Umbilical cord (tissue), 2 donors: ENCODE measurements around the gene ZNF593OS. TPM values are rescaled to one million over a fixed set of nuclear protein-coding genes. Genes with fewer than 3 reads are reported as not detected.

Experiments
- DNase-seq: peaks from one replicate; pipeline ENCODE4 v3.0.0-alpha.2; 2015; ENCODE audit warnings: low spot score
- total RNA-seq: library from RNA; depleted of rRNA; stranded (reverse); fragments of >200 nt; gene quantifications from one replicate; pipeline ENCODE4 v1.2.3, GENCODE V29; 2014; ENCODE audit warnings: low replicate concordance; ENCODE audit not compliant: insufficient read depth

Gene ZNF593OS
- total RNA-seq, 1 donor from 2014 or later: not detected

GRCh38 chr1:26184086-26184485 is 12.5 kb upstream of the ZNF593OS start:
- DNase-seq: no peak

- no peak for DNase-seq
Observed at GRCh38 chr1:26182383-26182696, 10.7 kb upstream of the ZNF593OS start.

DNA sequence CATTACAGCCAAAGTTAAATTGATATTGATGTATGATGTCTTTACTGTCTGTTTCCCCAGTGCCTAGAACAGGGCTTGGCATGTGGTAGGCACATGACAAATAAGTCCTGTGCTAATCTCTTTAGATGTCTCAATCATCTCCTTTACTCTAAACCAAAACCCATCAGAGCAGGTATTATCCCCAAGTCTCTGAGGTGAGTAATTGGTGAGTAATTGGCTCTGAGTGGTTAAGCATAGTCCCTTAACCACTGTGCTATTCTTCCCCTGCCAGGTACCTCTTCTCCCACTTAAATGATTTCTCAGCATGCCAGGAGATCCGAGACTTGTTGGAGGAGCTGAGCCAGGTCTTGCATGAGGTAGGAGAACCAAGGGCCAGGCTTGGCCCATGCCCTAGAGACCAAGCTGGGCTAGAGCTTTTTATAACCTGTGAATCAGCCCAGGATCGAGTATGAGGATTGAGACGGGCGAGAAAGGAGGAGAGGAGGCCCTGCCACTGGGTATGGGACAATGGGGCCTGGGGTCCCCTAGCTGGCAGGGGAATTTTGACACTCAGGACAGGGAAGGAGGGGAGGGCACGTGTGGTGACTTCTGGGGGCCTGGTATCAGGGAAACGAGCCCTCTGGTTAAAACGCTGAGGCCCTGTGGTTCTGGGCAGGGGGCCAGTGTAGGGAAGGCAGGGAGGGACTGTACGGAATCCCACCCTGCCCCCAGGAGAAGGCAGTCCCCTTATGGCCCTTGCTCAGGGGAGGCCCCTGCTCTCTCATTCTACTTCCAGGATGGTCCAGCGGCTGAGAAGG is 10.2 kb upstream of the ZNF593OS start:
- DNase-seq: no peak

GRCh38 chr1:26180010-26180506 is 8.4 kb upstream of the ZNF593OS start:
- no peak for DNase-seq

DNA sequence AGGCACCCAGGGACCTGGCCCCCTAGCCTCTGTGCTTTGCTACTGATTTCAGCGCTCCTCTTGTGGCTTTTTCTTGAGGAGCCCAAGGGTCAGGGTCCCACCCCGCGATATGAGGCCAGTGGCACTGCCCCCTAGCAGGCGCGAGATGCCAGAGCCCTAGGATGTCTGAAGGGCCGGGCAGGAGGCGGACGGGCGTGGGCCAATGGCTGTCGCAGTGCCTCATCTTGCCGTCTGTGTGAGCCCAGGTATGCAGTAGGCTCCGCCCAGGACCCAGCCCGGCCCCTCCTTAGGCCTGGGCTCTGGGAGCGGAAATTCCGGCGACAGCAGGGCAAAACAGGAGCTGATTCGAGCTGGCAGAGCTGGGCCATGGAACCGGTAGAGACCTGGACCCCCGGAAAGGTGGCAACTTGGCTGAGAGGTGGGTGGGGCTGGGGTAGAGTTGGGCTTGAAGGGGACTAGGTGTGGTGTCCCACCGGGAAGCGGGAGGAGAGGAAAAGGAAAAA is 5.6 kb upstream of the ZNF593OS start, which contains the start of gene CNKSR1:
CNKSR1 (plus strand) TSS at position 310 of the 503 bp plus-strand sequence; CDS start at position 367, 57 bp downstream.
- DNase-seq: no peak

GRCh38 chr1:26175346-26175745 is 3.7 kb upstream of the ZNF593OS start:
- DNase-seq: no peak

DNA sequence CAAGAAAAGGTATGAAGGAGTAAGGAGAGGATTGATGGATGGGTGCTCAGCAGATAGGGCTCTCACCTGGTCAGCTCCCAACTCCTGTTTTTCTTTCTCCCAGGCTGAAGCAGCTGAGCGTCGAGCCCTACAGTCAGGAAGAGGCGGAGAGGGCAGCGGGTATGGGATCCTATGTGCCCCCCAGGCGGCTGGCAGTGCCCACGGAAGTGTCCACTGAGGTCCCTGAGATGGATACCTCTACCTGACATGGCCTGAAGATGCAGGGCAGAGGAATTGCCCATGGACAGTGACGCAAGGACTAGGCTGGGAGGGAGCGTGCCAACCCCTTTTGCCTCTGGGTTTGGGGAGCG is 1.2 kb downstream of the ZNF593OS start:
- DNase-seq: no peak

GRCh38 chr1:26169669-26170471 is 1.8 kb downstream of the ZNF593OS start, which contains the start of gene ZNF593:
Gene ZNF593 (plus strand): TSS chr1:26169908. CDS start chr1:26169984, 76 bp downstream.
- peak; percentile 90 for DNase-seq

DNA sequence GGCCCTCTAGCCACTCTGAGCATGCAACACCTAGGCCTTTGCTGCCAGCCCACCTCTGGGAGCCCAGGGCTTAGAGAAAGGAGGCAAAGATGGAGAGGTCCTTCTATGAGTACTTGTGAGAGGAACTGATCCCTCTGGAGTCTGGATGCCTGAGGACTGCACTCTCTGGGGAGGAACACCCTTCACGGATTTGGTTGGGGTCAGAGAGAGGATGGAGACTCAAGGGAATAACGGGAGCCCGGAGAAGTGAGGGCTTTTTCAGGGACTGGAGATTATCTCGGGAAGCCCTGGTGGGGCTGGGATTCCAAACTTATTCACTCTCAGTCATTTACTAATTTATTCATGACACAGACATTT is 2.5 kb downstream of the ZNF593OS start:
- DNase-seq: no peak

GRCh38 chr1:26168410-26169197 is 3.0 kb downstream of the ZNF593OS start, which contains the start of gene C1orf232:
Gene C1orf232 (minus strand): TSS chr1:26168963. CDS start chr1:26168499, 464 bp downstream.
- DNase-seq: peak; percentile 44

DNA sequence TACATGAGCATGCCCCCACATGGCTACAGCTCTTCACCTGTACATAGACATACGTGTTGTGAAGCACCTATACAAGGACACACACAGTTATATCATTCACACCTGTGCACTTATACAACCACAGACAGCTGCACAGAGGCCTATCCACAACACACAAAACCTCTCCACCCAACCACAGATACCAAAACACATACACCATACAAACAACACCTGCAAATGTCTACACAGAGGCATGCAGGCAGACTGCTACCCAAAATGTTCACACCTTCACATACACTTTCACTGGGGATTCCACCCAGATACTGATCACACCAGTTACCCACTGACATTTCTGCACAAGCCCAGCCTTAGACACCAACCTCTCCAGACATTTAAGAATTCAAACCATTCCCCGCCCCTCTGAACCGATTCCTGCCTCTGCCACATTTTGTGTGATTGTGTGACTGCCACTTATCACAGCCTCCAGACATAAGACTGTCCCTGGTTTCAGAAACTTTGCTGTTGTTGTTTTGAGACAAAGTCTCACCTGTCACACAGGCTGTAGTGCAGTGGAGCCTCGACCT is 4.8 kb downstream of the ZNF593OS start:
- DNase-seq: no peak

- DNase-seq: peak; percentile 72
Observed at GRCh38 chr1:26164861-26165842, 6.5 kb downstream of the ZNF593OS start.

- DNase-seq: no peak
Observed at GRCh38 chr1:26164036-26164860, 7.4 kb downstream of the ZNF593OS start.

DNA sequence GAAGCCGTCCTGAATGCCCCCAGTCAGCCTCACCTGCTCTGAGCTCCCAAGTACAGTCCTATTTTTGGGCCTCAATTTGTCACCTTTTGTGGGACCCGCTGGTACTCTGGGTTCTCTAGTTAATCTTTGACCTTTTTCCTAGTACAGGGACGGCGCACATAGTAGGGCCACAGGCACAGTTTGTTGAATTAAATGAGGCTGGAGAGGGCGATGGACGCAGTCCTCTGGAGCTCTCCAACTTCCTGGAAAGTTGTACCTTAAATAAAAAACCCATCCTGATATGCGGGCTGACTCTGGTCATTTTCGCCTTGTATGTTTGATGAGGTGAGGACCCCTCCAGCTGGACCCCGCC is 8.0 kb downstream of the ZNF593OS start:
- DNase-seq: no peak

DNA sequence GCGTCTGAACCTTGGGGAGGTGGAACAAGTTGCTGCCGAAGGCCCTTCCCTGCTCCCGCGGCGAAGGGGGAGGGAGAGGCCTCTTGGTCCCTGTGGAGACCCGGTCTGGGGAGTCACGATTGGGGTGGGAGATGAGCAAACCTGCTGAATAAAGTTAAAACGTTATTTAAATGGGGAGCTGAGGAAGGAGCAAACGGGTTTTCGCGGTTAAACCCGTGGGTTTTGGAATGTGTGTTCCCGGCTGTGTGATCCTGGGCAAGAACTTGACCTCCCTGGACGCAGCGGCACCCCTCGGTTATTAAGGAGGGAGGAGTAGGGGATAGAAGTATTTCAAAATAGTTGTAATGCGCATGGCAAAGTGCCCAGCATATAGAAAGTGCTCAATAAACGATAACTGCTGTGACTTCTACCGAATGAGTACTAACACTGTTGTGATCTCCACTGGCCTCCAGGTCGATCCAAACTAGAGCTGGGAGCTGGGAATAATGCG is 9.4 kb downstream of the ZNF593OS start:
- DNase-seq: no peak

- DNase-seq: peak; percentile 38
Observed at GRCh38 chr1:26161415-26162219, 10.0 kb downstream of the ZNF593OS start.

GRCh38 chr1:26160527-26161414 is 10.9 kb downstream of the ZNF593OS start:
- DNase-seq: no peak
